Keratinocyte (primary cell): ENCODE results near the gene GID8. TPM values are rescaled to one million over a fixed set of nuclear protein-coding genes. Genes with fewer than 3 reads are reported as not detected.

ENCODE experiments used
- DNase-seq: peaks from one replicate; pipeline ENCODE4 v3.0.0-alpha.2; 2011; ENCODE audit warnings: low read depth, missing footprints, low spot score
- FAIRE-seq: peaks from 2 replicates; lab custom pipeline; 2011; peaks lifted over from hg19 to GRCh38; lab: Jason Lieb, UNC
- H2AFZ ChIP-seq: 2 replicates; pipeline ENCODE4 v1.6.0; 2012; ENCODE audit warnings: low read length, control low read depth, inconsistent platforms; ENCODE audit not compliant: control insufficient read depth
- H3K27ac ChIP-seq: 2 replicates; pipeline ENCODE4 v1.5.1; 2011; ENCODE audit warnings: low read length; ENCODE audit not compliant: control insufficient read depth, insufficient read depth
- H3K27me3 ChIP-seq: 3 replicates; pipeline ENCODE4 v1.6.0; 2011; ENCODE audit warnings: low read length; ENCODE audit not compliant: control insufficient read depth, insufficient read depth; ENCODE audit errors: extremely low read depth
- H3K36me3 ChIP-seq, 2 experiments: 2 replicates in 1 of 2; 3 replicates in 1 of 2; pipeline ENCODE4 v1.5.1; 2011; ENCODE audit warnings: low read length in 2 of 2, mild to moderate bottlenecking in 1 of 2; ENCODE audit not compliant: control insufficient read depth in 2 of 2, insufficient read depth in 2 of 2; ENCODE audit errors: extremely low read depth in 1 of 2
- H3K4me1 ChIP-seq: 3 replicates; pipeline ENCODE4 v1.5.1; 2011; ENCODE audit warnings: low read length; ENCODE audit not compliant: control insufficient read depth, insufficient read depth; ENCODE audit errors: extremely low read depth
- H3K4me2 ChIP-seq: 3 replicates; pipeline ENCODE4 v1.6.0; 2011; ENCODE audit warnings: low read depth, low read length; ENCODE audit not compliant: control insufficient read depth, insufficient read depth; ENCODE audit errors: extremely low read depth
- H3K4me3 ChIP-seq, 3 experiments: fragments of 200-600 bp in 1 of 3; sonication (generic) in 1 of 3; 2 replicates in 2 of 3; 3 replicates in 1 of 3; pipeline ENCODE4 v1.5.1; 2011 to 2016; ENCODE audit warnings: low read length in 3 of 3, mild to moderate bottlenecking in 3 of 3, control low read depth in 2 of 3, inconsistent platforms in 1 of 3, low read depth in 1 of 3, mixed read lengths in 1 of 3, mixed run types in 1 of 3, moderate library complexity in 1 of 3; ENCODE audit not compliant: control insufficient read depth in 2 of 3, insufficient read depth in 2 of 3; ENCODE audit errors: extremely low read depth in 1 of 3
- H3K79me2 ChIP-seq: 2 replicates; pipeline ENCODE4 v1.6.0; 2012; ENCODE audit warnings: low read length; ENCODE audit not compliant: control insufficient read depth, insufficient read depth
- H3K9ac ChIP-seq: 3 replicates; pipeline ENCODE4 v1.6.0; 2011; ENCODE audit warnings: low read length; ENCODE audit not compliant: control insufficient read depth, insufficient read depth; ENCODE audit errors: extremely low read depth
- H3K9me1 ChIP-seq: 3 replicates; pipeline ENCODE4 v1.6.0; 2011; ENCODE audit warnings: low read length; ENCODE audit not compliant: control insufficient read depth, insufficient read depth; ENCODE audit errors: extremely low read depth
- H3K9me3 ChIP-seq: 2 replicates; pipeline ENCODE4 v1.5.1; 2012; ENCODE audit warnings: low read depth, low read length; ENCODE audit not compliant: control insufficient read depth
- H4K20me1 ChIP-seq: 3 replicates; pipeline ENCODE4 v1.6.0; 2011; ENCODE audit warnings: low read length; ENCODE audit not compliant: control insufficient read depth, insufficient read depth; ENCODE audit errors: extremely low read depth
- EZH2 ChIP-seq: IDR thresholded peaks from one replicate; pipeline ENCODE4 v1.6.1; 2012; ENCODE audit warnings: inconsistent platforms, mild to moderate bottlenecking, low read length, moderate library complexity
- dilution Hi-C: fragments of 300-500 bp; cut with MboI; formaldehyde crosslinking; loops from one replicate; pipeline ENCODE4 v1.7.0; 2020; ENCODE audit warnings: low sequenced_read_pairs; ENCODE audit not compliant: extremely low pct_ligation_motif_present
- polyA plus RNA-seq, 5 experiments: library from polyadenylated mRNA; depleted of rRNA in 3 of 5; stranded (reverse) in 3 of 5; stranded (forward) in 1 of 5; unstranded in 1 of 5; fragments of >200 nt; gene quantifications; 1 replicate in 1 of 5; 2 replicates in 3 of 5; 3 replicates in 1 of 5; pipeline versions ENCODE4 v1.2.1 to v1.2.3, GENCODE V29; 2011 to 2012; ENCODE audit warnings: missing spikeins in 2 of 5, low read depth in 1 of 5, low replicate concordance in 1 of 5
- TF ChIP-seq, protein P1 (sequence below), 3 experiments: IDR thresholded peaks in 1 of 3; conservative IDR thresholded peaks in 1 of 3; optimal IDR thresholded peaks in 1 of 3; 2 replicates in 2 of 3; 3 replicates in 1 of 3; pipeline versions ENCODE3 to v1.5.1; 2011; ENCODE audit warnings: low read length in 3 of 3, mild to moderate bottlenecking in 3 of 3, moderate library complexity in 2 of 3, control low read depth in 1 of 3, inconsistent platforms in 1 of 3; ENCODE audit not compliant: insufficient read depth in 2 of 3; ENCODE audit errors: extremely low read depth in 1 of 3

GID8 gene
- polyA plus RNA-seq, 1 donor (not counting 4 experiments of a cell fraction or from before 2014, with no cell fraction given), result 23.7 TPM

DNA sequence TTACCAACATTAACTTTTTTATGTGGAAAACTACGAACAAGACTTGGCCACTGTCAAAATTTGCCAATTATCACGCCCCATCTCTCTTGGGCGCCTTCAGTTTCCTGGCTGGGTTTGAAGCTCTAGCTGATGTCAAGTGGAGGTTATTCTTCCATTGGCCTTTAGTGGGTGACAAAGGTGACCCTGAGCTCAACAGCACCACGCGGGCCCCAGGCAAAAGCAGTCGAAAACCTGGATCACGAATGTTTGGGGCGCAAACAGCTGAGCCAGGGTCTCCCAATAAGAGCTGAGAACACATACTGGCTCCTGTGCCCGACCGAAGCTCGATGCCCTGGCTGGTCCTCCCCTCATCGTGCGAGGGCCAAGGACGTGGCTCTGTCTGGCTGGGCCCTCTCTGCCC lies 41.4 kb downstream of the GID8 start:
- no peaks in the 10 kb centered on the region for H3K9me3 ChIP-seq

DNA sequence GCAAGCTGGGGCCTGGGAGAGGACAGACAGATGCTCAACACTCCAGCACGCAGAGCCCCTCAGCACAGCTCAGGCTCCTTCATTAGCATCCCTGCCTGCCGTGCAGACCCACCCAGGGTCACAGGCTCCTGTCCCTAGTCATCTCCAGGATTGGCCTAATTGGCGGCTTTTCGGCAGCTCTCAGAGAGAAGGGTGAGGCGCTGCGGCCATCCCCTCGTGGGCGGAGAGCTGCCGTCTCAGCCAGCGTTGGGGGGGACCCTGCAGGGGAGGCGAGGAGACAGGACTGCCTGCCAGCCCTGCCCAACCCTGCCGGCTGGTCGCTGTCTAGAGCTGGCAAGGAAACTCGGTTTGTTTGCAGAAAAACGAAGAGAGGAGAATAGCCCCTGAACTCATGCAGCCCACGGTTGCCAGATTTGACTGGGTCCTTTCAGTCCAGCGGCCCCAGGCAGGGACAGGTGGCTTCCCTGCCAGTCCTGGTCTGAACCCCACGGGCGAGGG lies 42.0 kb downstream of the GID8 start:
- Histone ChIP-seq H2AFZ (no peak overlapping the region), H3K9me1 (no peaks in the 10 kb centered on the region), H3K4me3 (no peak overlapping the region), H3K27ac (no peak overlapping the region), H3K9me3 (no peaks in the 10 kb centered on the region), H3K36me3 (no peaks in the 10 kb centered on the region), H3K79me2 (no peaks in the 10 kb centered on the region), H3K4me1 (no peaks in the 10 kb centered on the region), H3K9ac (no peak overlapping the region), H3K27me3 (peaks cover 60% of the 10 kb centered on the region), H4K20me1 (peaks cover 4% of the 10 kb centered on the region), H3K4me2 (no peak overlapping the region)
- FAIRE-seq (no peak), DNase-seq (no peak)
- dilution Hi-C loops, result no loop called here
- TF ChIP-seq EZH2, result no peak
- TF ChIP-seq, protein P1, sequence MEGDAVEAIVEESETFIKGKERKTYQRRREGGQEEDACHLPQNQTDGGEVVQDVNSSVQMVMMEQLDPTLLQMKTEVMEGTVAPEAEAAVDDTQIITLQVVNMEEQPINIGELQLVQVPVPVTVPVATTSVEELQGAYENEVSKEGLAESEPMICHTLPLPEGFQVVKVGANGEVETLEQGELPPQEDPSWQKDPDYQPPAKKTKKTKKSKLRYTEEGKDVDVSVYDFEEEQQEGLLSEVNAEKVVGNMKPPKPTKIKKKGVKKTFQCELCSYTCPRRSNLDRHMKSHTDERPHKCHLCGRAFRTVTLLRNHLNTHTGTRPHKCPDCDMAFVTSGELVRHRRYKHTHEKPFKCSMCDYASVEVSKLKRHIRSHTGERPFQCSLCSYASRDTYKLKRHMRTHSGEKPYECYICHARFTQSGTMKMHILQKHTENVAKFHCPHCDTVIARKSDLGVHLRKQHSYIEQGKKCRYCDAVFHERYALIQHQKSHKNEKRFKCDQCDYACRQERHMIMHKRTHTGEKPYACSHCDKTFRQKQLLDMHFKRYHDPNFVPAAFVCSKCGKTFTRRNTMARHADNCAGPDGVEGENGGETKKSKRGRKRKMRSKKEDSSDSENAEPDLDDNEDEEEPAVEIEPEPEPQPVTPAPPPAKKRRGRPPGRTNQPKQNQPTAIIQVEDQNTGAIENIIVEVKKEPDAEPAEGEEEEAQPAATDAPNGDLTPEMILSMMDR (optimal IDR thresholded peaks at IDR 0.05 in 1 of 3, IDR thresholded peaks at IDR 0.05 in 1 of 3, conservative IDR thresholded peaks at IDR 0.05 in 1 of 3; ENCODE audit: extremely low read depth in 1 of 3, insufficient read depth in 2 of 3, low read length in 3 of 3), result no peak

More for the DNA sequence above, 41.4 kb downstream of the GID8 start:
- DNase-seq (no peak), FAIRE-seq (no peak)
- Histone ChIP-seq H3K79me2 (no peaks in the 10 kb centered on the region), H3K4me1 (no peaks in the 10 kb centered on the region), H3K27me3 (peaks cover 62% of the 10 kb centered on the region), H3K4me3 (no peak overlapping the region), H2AFZ (no peak overlapping the region), H3K27ac (no peak overlapping the region), H3K9me1 (no peaks in the 10 kb centered on the region), H3K9ac (no peak overlapping the region), H3K36me3 (no peaks in the 10 kb centered on the region), H4K20me1 (peaks cover 4% of the 10 kb centered on the region), H3K4me2 (no peak overlapping the region)
- no peak for TF ChIP-seq EZH2
- TF ChIP-seq, protein P1 (optimal IDR thresholded peaks at IDR 0.05 in 1 of 3, IDR thresholded peaks at IDR 0.05 in 1 of 3, conservative IDR thresholded peaks at IDR 0.05 in 1 of 3; ENCODE audit: extremely low read depth in 1 of 3, insufficient read depth in 2 of 3, low read length in 3 of 3), result no peak
- dilution Hi-C loops, result no loop called here
